Measurements from ENCODE around the gene NOM1. TPM values are rescaled to one million over a fixed set of nuclear protein-coding genes. Genes with fewer than 3 reads are reported as not detected.

The NOM1 gene
- total RNA-seq, 1 experiment from 2014 or later = 31.7 TPM

DNA sequence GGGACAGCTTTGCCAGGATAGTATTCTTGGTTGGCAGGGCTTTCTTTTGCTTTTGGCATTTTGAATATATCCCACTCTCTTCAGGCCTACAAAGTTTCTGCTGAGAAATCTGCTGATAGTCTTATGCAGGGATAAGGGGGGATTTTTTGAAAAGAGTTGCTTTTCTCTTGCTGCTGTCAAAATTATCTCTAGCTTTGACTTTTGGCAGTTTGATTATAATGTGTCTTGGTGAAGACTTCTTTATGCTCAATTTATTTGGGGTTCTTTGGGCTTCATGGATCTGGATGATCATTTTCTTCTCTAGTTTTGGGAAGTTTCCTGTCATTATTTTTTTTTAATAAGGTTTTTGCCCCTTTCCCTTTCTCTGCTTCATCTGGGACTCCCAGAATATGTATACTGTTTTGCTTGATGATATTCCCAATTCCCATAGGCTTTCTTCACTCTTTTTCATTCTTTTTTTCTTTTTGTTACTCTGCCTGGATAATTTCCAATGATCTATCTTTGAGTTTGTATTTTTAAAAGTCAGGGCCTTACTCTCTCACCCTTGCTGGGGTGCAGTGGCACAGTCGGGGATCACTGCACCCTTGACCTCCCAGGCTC, 29.6 kb downstream of the NOM1 start:
- Mint-ChIP-seq H3K27ac (no peak overlapping the region), H3K4me1 (no peaks in the 10 kb centered on the region), H3K4me3 (no peak overlapping the region), H3K27me3 (ENCODE audit: low read depth) (no peaks in the 10 kb centered on the region), H3K9me3 (peaks cover 18 to 19% of the 10 kb centered on the region in 2 experiments), H3K36me3 (ENCODE audit: insufficient read depth in 1 of 3, low read depth in 3 of 3) (peaks cover 19 to 33% (median 20%) of the 10 kb centered on the region in 3 experiments)
- H3K27ac ChIP-seq (ENCODE audit: insufficient read length, low read depth, low read length) = no peak overlapping the region
- no peak overlapping the region for H3K14ac ChIP-seq (ENCODE audit: insufficient read depth, low read length)
- H3K18ac ChIP-seq (ENCODE audit: insufficient read length, low read depth, low read length) = no peak overlapping the region
- no peak overlapping the region for H2BK120ac ChIP-seq (ENCODE audit: low read depth, low read length, poor library complexity, severe bottlenecking)
- H3K4ac ChIP-seq (ENCODE audit: low read depth, low read length) = no peak overlapping the region
- H3K4me2 ChIP-seq (ENCODE audit: insufficient read depth, insufficient read length, low read length) = no peak overlapping the region
- no peak overlapping the region for H2AK5ac ChIP-seq (ENCODE audit: insufficient read length, low read length)
- H3T11ph ChIP-seq (ENCODE audit: low read length) = no peak overlapping the region
- H2BK20ac ChIP-seq (ENCODE audit: low read depth, low read length, poor library complexity, severe bottlenecking) = no peak overlapping the region
- no peak overlapping the region for H2BK15ac ChIP-seq (ENCODE audit: low read depth, low read length)
- DNase-seq = no peak
- no peak overlapping the region for H2AFZ ChIP-seq (ENCODE audit: low read length)
- H3K27me3 ChIP-seq (ENCODE audit: insufficient read depth, low read length) = no peaks in the 10 kb centered on the region
- no peaks in the 10 kb centered on the region for H3K79me2 ChIP-seq (ENCODE audit: insufficient read depth, low read length)
- H3K4me1 ChIP-seq (ENCODE audit: insufficient read depth, low read length) = no peaks in the 10 kb centered on the region
- H4K91ac ChIP-seq (ENCODE audit: insufficient read length, low read depth, low read length) = no peak overlapping the region
- H3K79me1 ChIP-seq (ENCODE audit: insufficient read depth, low read depth, low read length, poor library complexity, severe bottlenecking) = no peaks in the 10 kb centered on the region
- no peak overlapping the region for H2BK12ac ChIP-seq (ENCODE audit: insufficient read length, low read depth, low read length)
- H3K23ac ChIP-seq (ENCODE audit: insufficient read length, low read depth, low read length) = no peak overlapping the region
- WGBS (ENCODE audit: extremely low coverage, insufficient read length, low lambda C conversion rate) = no CpG with 5 or more reads among the region's 1 CpG
- H3K9ac ChIP-seq (ENCODE audit: extremely low read depth, insufficient read length, low read length) = no peak overlapping the region
- no peak overlapping the region for H3K56ac ChIP-seq (ENCODE audit: insufficient read length, low read depth, low read length)
- H4K8ac ChIP-seq (replicated peaks; ENCODE audit: insufficient read length, low read depth, low read length) = no peak overlapping the region
- TF ChIP-seq, protein P1, sequence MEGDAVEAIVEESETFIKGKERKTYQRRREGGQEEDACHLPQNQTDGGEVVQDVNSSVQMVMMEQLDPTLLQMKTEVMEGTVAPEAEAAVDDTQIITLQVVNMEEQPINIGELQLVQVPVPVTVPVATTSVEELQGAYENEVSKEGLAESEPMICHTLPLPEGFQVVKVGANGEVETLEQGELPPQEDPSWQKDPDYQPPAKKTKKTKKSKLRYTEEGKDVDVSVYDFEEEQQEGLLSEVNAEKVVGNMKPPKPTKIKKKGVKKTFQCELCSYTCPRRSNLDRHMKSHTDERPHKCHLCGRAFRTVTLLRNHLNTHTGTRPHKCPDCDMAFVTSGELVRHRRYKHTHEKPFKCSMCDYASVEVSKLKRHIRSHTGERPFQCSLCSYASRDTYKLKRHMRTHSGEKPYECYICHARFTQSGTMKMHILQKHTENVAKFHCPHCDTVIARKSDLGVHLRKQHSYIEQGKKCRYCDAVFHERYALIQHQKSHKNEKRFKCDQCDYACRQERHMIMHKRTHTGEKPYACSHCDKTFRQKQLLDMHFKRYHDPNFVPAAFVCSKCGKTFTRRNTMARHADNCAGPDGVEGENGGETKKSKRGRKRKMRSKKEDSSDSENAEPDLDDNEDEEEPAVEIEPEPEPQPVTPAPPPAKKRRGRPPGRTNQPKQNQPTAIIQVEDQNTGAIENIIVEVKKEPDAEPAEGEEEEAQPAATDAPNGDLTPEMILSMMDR (conservative IDR thresholded peaks at IDR 0.05) = no peak
- H3K9me3 ChIP-seq (ENCODE audit: control insufficient read depth, low read depth, low read length) = no peaks in the 10 kb centered on the region
- H4K5ac ChIP-seq (ENCODE audit: insufficient read length, low read depth, low read length) = no peak overlapping the region
- no peak overlapping the region for H2BK5ac ChIP-seq (ENCODE audit: insufficient read length, low read length)
- no peaks in the 10 kb centered on the region for H4K20me1 ChIP-seq (ENCODE audit: control insufficient read depth, insufficient read depth, insufficient read length)
- no peaks in the 10 kb centered on the region for H3K23me2 ChIP-seq (ENCODE audit: insufficient read length, low read depth, low read length, poor library complexity, severe bottlenecking)

All from H9 (cell line).